RWPE1 (cell line): ENCODE data around the gene RETREG1.

ENCODE experiments used
- CTCF ChIA-PET: fragments of 350-600 bp; sonication (Branson Sonifier 250); formaldehyde crosslinking; extraction: SDS; loops from one replicate; lab custom pipeline; 2021; lab: Yijun Ruan, JAX
- POLR2A ChIA-PET: fragments of 400-600 bp; formaldehyde crosslinking; extraction: SDS; loops from one replicate; lab custom pipeline; 2020; ENCODE audit warnings: antibody characterized with exemption; ENCODE audit not compliant: low non-redundant PET; lab: Yijun Ruan, JAX
- DNase-seq: peaks from one replicate; pipeline ENCODE4 v3.0.0; 2012; ENCODE audit warnings: low spot score
- H3K27ac ChIP-seq: fragments of 450-650 bp; 2 replicates; pipeline ENCODE4 v1.5.1; 2017
- TF ChIP-seq, protein P1 (sequence below): fragments of 450-650 bp; conservative IDR thresholded peaks from 2 replicates; pipeline ENCODE4 v1.5.1; 2017; ENCODE audit warnings: low read depth, mild to moderate bottlenecking

Gene RETREG1

DNA sequence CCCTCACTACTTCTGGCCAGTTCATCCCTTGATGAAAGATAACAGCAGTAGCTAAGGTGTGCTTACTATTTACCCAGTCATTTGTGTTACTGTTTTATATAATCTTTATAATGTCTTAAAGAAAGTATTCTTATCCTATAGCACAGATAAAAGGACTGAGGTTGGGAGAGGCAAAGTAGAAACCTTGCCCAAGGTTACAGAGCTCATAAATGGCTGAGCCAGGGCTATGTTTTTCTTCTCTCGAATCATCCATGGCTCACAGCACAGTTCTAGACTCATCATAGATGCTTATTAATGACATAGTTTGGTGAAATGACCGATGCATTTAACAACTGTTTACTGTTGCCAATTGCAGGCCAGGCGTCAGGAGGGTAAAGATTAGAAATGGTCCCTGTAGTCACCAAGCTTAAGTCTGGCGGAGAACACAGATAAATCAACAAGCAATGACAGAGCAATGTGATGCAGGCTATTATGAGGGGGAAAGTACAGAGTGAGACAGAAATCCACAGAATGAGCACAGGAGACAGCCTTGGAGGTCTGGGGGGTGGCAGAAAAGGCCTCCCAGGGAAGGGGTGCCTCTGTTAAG is 85.6 kb downstream of the RETREG1 start:
- POLR2A ChIA-PET: no interaction called here
- H3K27ac ChIP-seq: no peak overlapping the region
- CTCF ChIA-PET: interaction anchor here (0.7 kb wide), 1 partner anchor 41 kb away, joined by 3 read pairs; no protein-coding TSS in a partner anchor
- TF ChIP-seq, protein P1, sequence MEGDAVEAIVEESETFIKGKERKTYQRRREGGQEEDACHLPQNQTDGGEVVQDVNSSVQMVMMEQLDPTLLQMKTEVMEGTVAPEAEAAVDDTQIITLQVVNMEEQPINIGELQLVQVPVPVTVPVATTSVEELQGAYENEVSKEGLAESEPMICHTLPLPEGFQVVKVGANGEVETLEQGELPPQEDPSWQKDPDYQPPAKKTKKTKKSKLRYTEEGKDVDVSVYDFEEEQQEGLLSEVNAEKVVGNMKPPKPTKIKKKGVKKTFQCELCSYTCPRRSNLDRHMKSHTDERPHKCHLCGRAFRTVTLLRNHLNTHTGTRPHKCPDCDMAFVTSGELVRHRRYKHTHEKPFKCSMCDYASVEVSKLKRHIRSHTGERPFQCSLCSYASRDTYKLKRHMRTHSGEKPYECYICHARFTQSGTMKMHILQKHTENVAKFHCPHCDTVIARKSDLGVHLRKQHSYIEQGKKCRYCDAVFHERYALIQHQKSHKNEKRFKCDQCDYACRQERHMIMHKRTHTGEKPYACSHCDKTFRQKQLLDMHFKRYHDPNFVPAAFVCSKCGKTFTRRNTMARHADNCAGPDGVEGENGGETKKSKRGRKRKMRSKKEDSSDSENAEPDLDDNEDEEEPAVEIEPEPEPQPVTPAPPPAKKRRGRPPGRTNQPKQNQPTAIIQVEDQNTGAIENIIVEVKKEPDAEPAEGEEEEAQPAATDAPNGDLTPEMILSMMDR: no peak
- DNase-seq: no peak

GRCh38 chr5:16529306-16529705 is 87.5 kb downstream of the RETREG1 start:
- no peak for DNase-seq
- no peak overlapping the region for H3K27ac ChIP-seq
- ChIA-PET CTCF (interaction anchor here (1.0 kb wide), 1 partner anchor 23 kb away, joined by 4 read pairs; no protein-coding TSS in a partner anchor), POLR2A (no interaction called here)
- TF ChIP-seq, protein P1: no peak

DNA sequence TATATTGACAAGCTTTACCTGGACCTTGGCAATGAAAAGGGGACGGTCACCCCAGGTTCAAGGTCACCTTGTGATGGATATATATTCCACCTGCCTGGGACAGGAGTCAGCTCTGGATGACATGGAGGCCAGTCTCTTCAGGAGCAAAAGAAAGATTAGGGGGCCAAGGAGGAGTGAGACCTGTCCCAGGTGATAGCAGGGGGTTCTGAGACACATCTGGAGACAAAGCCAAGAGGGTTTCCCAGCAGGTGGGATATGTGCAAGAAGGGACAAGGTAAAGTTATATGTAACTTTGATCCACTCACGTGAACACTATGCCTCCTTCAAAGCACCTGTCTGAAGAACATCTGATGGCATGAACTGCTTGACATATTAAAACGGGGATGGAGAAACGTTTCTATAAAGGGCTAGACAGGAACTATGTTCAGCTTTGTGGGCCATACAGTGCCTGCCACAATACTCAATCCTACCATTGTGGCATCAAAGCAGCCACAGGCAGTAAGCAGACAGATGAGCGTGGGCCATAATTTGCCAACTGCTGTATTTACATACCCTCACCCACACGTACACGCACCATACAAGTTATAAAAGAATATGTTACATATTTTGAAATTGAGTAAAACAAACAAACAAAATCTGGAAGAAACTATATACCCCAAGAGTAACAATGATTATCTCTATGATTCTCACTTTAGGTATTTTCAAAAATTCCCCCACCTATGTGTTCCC is 88.3 kb downstream of the RETREG1 start:
- TF ChIP-seq, protein P1: no peak
- ChIA-PET CTCF (no interaction called here), POLR2A (no interaction called here)
- DNase-seq: no peak
- no peak overlapping the region for H3K27ac ChIP-seq

DNA sequence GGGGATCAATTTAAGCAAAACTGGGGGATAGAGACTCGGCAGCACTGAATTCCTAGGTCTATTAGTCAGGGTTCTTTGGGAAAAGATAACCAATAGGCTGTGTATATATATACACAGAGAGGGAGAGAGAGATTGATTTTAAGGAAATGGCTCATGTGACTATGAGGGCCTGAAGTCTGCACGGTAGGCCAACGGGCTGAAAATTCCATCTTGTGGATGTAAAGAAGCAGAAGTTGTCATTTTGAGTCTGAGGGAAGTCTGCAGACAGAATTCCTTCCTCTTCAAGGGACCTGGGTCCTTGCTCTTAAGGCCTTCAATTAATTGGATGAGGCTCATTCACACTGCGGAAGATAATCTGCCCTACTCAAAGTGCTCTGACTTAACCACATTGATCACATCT is 91.1 kb downstream of the RETREG1 start:
- no peak for DNase-seq
- CTCF ChIA-PET: no interaction called here
- H3K27ac ChIP-seq: no peak overlapping the region
- POLR2A ChIA-PET: no interaction called here
- TF ChIP-seq, protein P1: no peak

DNA sequence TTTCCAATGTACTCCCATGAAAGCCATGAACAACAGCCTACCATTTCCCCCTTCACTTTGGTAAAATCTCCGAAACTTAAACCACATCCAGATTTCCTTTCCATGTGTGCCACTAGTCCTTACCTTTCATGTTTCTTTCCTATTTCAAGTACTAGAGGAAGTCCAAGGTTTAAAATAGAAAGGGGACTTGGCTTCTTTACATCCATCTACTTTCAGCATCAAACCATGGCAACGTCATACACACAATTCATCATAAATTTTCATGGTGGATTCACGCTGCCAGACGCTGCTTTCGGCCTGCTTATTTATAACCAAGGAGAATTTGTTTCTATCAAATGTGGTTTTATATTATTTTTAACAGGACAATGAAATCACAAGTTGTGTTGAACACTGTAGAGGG is 92.5 kb downstream of the RETREG1 start:
- H3K27ac ChIP-seq: no peak overlapping the region
- TF ChIP-seq, protein P1: no peak
- DNase-seq: no peak
- POLR2A ChIA-PET: no interaction called here
- CTCF ChIA-PET: no interaction called here

DNA sequence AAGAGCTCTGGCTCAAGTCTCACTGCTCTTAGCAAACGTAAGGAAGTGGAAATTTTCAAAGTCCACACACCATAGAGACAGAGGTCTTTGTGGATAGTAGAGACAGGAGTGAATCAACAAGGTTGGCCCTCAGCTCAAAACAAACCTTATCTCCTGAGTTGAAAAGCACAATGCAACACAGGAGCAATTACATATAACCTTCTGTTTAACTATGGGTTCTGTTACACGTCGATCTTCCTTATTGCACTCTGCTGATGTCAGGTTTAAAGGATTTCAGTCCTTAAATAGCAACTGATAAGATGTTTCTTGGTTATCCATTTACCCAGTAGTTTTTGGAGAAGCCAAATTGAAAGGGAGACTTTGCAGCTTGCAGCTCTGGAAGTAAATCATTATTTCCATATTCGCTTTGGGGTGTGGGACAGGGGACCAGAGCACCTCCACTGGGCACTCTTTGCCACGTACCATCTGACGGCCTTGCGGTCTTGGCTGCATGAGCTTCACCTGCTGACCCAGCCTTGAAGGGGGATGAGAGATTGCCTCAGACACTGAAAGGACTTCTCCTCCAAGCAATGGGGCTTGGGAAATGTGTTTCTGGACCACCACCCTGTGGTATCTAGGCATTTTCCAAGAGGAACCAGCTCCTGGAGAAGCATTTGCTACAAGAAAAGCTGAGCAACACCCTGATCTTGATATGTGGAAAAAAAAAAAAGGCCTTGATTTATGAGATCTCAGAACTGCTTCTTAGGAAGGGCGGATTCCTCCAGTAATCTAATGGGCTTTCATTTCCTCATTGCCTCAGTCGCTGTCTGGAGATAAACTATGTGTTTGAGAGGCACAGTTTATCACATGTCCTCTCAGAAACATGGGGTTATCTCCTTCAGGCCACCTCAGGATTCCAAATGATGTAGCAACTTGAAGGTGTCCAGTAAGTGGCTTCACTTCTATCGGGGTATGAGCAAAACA is 95.0 kb downstream of the RETREG1 start:
- DNase-seq: no peak
- POLR2A ChIA-PET: no interaction called here
- H3K27ac ChIP-seq: no peak overlapping the region
- TF ChIP-seq, protein P1: no peak
- CTCF ChIA-PET: interaction anchor here (0.5 kb wide), 2 partner anchors 411 to 469 kb away, joined by 3 to 4 read pairs; no protein-coding TSS in a partner anchor
